AG04450 (cell line): Measurements from ENCODE around the gene ZNF92. TPM values are rescaled to one million over a fixed set of nuclear protein-coding genes. Genes with fewer than 3 reads are reported as not detected.
"Not testable (repeated sequence)": the region's sequence is repeated elsewhere in the genome, so short reads cannot be mapped to it uniquely, and the experiment has no call there.

Experiments used
- CTCF ChIA-PET: fragments of 300-600, 350-600 bp; formaldehyde crosslinking; extraction: SDS; loops from one replicate; lab custom pipeline; 2022; ENCODE audit warnings: antibody characterized with exemption, inconsistent platforms; lab: Charles Lee
- POLR2A ChIA-PET: fragments of 350-600 bp; formaldehyde crosslinking; extraction: SDS; loops from one replicate; lab custom pipeline; 2021; ENCODE audit warnings: antibody characterized with exemption, inconsistent platforms; lab: Yijun Ruan, JAX
- DNase-seq: peaks from one replicate; pipeline ENCODE4 v3.0.0-alpha.2; 2011; ENCODE audit warnings: low read depth, low spot score
- H3K27ac ChIP-seq: one replicate; pipeline ENCODE4 v1.5.1; 2012; ENCODE audit warnings: low read depth, low read length, control low read depth
- H3K27me3 ChIP-seq: one replicate; pipeline ENCODE4 v1.6.0; 2012; ENCODE audit warnings: low read length; ENCODE audit not compliant: control insufficient read depth, insufficient read depth
- H3K4me3 ChIP-seq: 2 replicates; pipeline ENCODE4 v1.5.1; 2011; ENCODE audit warnings: mild to moderate bottlenecking, low read depth, low read length, control low read depth
- H3K9me3 ChIP-seq: 2 replicates; pipeline ENCODE4 v1.5.1; 2012; ENCODE audit warnings: low read length; ENCODE audit not compliant: control insufficient read depth, insufficient read depth
- polyA plus RNA-seq: library from polyadenylated mRNA; depleted of rRNA; stranded (reverse); fragments of >200 nt; gene quantifications from 2 replicates; pipeline ENCODE4 v1.2.3, GENCODE V29; 2011
- TF ChIP-seq, protein P1 (sequence below): IDR thresholded peaks from 2 replicates; pipeline ENCODE4 v1.5.1; 2011; ENCODE audit warnings: low read depth, low read length, control low read depth, inconsistent platforms

ZNF92 gene
- polyA plus RNA-seq, 1 experiment = 4.8 TPM

DNA sequence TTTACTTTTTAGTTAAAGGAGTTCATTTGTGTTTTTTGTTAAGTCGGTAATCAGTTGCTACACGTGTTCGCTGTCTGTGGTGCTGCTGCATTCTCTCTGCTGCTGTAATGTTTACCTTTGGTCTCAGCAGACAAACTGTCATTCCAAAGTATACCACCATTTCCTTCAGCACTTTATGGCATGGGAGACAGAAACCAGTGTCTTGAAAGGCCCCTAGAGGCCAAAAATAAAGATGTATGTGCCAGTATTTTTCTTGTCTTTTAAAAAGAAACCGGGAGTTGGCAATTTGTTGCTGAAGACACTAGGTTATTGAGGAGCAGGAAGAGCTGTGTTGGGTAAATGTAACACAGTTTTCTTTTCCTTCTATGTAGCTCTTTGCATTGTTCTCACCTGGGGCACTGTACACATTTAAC, 24.1 kb downstream of the ZNF92 start:
- Histone ChIP-seq H3K9me3 (no peaks in the 10 kb centered on the region; the same call in 1 of the 2 replicates), H3K27me3 (no peaks in the 10 kb centered on the region), H3K27ac (no peak overlapping the region), H3K4me3 (no peak overlapping the region)
- DNase-seq = no peak
- ChIA-PET CTCF (no interaction called here), POLR2A (no interaction called here)
- TF ChIP-seq, protein P1, sequence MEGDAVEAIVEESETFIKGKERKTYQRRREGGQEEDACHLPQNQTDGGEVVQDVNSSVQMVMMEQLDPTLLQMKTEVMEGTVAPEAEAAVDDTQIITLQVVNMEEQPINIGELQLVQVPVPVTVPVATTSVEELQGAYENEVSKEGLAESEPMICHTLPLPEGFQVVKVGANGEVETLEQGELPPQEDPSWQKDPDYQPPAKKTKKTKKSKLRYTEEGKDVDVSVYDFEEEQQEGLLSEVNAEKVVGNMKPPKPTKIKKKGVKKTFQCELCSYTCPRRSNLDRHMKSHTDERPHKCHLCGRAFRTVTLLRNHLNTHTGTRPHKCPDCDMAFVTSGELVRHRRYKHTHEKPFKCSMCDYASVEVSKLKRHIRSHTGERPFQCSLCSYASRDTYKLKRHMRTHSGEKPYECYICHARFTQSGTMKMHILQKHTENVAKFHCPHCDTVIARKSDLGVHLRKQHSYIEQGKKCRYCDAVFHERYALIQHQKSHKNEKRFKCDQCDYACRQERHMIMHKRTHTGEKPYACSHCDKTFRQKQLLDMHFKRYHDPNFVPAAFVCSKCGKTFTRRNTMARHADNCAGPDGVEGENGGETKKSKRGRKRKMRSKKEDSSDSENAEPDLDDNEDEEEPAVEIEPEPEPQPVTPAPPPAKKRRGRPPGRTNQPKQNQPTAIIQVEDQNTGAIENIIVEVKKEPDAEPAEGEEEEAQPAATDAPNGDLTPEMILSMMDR = no peak

DNA sequence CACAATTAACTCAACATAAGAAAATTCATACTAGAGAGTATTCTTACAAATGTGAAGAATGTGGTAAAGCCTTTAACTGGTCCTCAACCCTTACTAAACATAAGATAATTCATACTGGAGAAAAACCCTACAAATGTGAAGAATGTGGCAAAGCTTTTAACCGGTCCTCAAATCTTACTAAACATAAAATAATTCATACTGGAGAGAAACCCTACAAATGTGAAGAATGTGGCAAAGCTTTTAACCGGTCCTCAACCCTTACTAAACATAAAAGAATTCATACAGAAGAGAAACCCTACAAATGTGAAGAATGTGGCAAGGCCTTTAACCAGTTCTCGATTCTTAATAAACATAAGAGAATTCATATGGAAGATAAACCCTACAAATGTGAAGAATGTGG, 25.0 kb downstream of the ZNF92 start:
- H3K9me3 ChIP-seq, DNase-seq, POLR2A ChIA-PET, CTCF ChIA-PET, H3K27ac ChIP-seq, H3K27me3 ChIP-seq, H3K4me3 ChIP-seq: not testable (repeated sequence)

DNA sequence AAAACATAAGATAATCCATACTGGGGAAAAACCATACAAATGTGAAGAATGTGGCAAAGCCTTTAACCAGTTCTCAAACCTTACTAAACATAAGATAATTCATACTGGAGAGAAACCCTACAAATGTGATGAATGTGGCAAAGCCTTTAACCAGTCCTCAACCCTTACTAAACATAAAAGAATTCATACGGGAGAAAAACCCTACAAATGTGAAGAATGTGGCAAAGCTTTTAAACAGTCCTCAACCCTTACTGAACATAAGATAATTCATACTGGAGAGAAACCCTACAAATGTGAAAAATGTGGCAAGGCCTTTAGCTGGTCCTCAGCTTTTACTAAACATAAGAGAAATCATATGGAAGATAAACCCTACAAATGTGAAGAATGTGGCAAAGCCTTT, 25.4 kb downstream of the ZNF92 start:
- CTCF ChIA-PET, H3K27ac ChIP-seq, DNase-seq, POLR2A ChIA-PET, H3K27me3 ChIP-seq, H3K9me3 ChIP-seq, H3K4me3 ChIP-seq: not testable (repeated sequence)

DNA sequence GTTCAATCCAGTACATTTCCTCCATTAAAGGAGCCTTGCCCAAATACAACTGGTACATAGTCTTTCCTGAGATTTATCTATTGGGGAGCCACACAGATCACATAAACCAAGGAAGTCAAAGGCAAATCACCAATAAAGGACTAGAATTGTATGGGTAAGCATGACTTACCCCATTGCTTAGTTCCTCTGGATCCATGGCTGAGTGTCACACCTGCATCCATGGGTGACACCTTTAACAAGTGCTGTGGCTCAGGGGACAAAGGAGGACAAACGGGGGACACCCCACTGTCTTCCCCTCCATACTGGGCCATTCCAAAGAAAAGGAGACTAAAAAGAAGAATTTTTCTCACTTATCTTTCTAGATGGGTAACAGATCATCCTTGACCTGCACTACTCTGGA, 30.4 kb downstream of the ZNF92 start:
- ChIA-PET POLR2A (interaction anchor here (0.6 kb wide), 1 partner anchor 12 kb away, joined by 3 read pairs; no protein-coding TSS in a partner anchor), CTCF (interaction anchor here (0.5 kb wide), 1 partner anchor 217 kb away, joined by 4 read pairs; no protein-coding TSS in a partner anchor)
- TF ChIP-seq, protein P1 = no peak
- H3K27ac ChIP-seq = no peak overlapping the region
- no peak for DNase-seq
- H3K4me3 ChIP-seq = no peak overlapping the region
- no peaks in the 10 kb centered on the region for H3K27me3 ChIP-seq
- H3K9me3 ChIP-seq = peaks cover 23% of the 10 kb centered on the region

DNA sequence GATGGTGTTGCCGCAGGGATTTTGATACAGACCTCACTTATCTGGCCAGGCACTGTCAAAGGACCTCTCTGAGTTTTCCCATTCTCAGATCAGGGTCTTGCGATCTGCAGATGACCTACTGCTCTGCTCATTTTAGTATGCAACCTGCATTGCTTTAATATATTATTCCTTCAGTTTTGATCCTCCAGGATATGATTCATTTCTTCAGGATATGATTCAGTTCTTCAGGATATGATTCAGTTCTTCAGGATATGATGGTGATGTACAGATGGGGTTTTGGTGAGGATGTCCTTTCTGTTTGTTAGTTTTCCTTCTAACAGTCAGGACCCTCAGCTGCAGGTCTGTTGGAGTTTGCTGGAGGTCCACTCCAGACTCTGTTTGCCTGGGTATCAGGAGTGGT, 33.1 kb downstream of the ZNF92 start:
- CTCF ChIA-PET, POLR2A ChIA-PET, H3K27me3 ChIP-seq, H3K27ac ChIP-seq, DNase-seq, H3K4me3 ChIP-seq: not testable (repeated sequence)
- H3K9me3 ChIP-seq = peaks cover 23% of the 10 kb centered on the region

DNA sequence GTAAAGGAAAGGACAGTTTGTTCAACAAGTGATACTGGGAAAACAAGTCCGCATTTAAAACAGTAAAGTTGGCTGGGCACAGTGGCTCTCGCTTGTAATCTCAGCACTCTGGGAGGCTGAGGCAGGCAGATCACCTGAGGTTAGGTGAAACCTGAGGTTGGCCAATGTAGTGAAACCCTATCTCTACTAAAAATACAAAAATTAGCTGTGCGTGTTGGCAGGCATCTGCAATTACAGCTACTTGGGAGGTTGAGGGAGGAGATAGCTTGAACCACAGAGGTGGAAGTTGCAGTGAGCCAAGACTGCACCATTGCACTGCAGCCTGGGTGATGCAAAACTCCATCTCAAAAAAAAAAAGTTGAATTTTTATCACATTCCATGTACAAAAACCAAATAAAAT, 35.7 kb downstream of the ZNF92 start:
- ChIA-PET CTCF (no interaction called here), POLR2A (no interaction called here)
- Histone ChIP-seq H3K4me3 (no peak overlapping the region), H3K27ac (no peak overlapping the region), H3K9me3 (peaks cover 13% of the 10 kb centered on the region), H3K27me3 (no peaks in the 10 kb centered on the region)
- TF ChIP-seq, protein P1 = no peak
- DNase-seq = no peak
